DMS 273 (cell line): ENCODE measurements around the gene PLCB1.

Experiments
- DNase-seq: peaks from one replicate; lab custom pipeline; 2025; ENCODE audit not compliant: unreplicated experiment; lab: John Stamatoyannopoulos, UW

Gene PLCB1

DNA sequence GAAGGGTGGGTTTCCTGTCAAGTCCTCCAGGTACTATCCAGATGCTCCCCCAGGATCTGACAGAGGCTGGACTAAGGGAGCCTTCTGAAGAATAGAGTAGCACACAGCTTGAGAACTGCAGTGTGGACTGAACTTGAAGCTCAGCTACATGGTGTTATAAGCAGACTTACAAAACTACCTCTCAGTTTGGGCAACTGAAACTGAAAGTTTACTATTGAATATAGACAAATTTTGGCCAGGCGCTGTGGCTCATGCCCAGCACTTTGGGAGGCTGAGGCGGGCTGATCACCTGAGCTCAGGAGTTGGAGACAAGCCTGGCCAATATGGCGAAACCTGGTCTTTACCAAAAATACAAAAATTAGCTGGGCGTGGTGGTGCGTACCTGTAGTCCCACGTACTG lies 348.5 kb downstream of the PLCB1 start:
- no peak for DNase-seq

GRCh38 chr20:8487696-8488095 lies 355.6 kb downstream of the PLCB1 start:
- no peak for DNase-seq

DNA sequence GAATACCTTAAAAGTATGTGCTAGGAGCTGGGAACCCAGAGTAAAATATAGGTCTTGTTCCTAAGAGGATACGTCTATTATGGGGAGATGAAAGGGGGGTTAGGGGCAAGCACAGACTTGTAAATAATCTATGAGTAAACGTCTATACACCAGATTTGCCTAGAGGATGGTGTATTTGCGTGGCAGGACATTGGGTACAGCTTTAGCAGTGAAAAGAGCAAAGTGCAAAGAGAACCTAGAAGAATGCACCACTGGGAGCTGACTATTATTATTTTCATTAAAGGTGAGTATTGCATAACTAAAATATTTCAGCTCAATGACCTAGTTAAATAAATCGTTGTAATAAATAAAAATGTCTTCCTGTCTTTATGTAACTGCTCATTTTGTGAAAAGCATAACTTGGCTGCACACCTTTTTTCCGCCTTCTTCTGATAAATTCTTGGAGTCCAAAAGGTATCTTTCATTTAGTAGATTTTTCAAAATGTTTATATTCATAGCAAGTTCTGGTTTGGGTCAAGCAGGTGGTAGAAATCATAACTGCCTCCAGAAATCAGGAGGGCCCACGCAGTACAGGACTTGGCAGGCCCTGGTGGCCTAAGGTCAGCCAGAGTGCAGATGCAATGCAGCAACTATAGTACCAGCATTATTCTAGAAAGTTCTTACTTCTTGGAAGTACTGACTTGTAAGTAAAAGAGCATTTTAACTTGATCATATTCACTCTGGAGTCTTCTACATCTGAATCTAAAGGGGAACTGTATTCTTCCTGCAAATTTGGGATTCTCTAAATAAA lies 357.2 kb downstream of the PLCB1 start:
- no peak for DNase-seq

DNA sequence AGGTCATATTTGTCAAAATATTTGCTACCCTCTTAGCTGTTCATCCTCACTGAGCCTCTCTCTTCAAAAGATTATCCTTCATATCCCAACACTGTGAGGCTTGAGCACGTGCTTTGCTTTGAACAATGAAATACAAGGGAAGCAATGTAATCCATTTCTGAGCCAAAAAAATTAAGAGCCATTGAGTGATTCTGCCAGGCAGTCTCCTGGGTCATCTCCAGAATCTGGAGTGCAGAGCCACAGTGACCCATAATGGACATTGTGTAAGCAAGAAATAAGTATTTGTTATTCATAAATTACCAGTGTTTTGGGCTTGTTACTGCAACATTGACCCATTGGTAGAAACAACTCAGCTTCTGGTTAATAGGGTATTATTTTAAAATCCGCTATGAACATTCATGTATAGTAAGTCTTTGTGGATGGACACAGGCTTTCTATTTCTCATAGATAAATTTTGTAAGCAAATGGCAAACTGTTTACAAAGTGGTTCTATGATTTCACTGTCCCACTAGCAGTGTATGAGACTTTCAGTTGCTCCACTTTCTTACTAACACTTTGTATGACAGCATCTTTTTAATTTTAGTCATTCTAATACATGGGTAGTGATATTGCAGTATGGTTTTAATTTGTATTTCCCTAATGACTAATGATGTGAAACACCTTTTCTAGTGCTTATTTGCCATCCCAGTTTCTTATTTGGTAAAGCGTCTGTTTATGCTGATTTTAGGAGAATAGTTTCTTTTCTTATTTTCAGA lies 358.2 kb downstream of the PLCB1 start:
- DNase-seq: no peak

GRCh38 chr20:8492173-8492572 lies 360.1 kb downstream of the PLCB1 start:
- DNase-seq: no peak

GRCh38 chr20:8498571-8498970 lies 366.5 kb downstream of the PLCB1 start:
- DNase-seq: no peak

GRCh38 chr20:8504030-8504429 lies 372.0 kb downstream of the PLCB1 start:
- no peak for DNase-seq

DNA sequence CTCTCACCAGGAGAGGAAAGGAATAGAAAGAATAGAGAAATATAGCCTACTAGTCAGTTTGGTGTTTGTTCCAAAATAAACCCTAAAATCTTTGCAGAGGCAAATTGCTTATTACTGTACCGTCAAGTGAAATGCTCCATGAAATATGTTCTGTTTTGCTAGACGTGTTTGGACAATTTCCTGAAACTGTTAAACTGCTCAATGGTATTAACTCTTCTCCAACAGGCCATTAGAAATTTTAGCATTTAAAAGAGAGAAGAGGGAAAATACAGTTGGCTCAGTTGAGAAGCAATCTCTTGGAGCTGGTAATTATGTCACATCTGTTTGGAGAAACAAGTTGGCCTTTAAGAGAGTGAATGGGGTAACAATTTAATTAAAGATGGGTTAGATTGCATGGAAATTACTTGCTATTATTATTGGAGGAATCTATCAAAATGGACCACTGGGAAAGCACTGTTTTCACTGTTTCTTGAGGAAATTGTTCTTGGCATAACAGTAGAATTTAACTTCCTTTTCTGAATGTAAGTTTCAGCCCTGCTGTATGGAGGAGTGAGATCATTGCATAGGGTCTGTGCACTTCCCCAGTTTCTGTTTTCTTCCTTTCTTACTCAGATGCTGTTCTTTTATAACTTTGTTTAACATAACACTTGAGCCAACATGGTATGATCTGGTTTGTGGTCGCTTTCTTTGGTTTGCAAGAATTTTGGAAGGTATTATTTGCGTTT lies 373.6 kb downstream of the PLCB1 start:
- DNase-seq: peak; percentile 18

GRCh38 chr20:8507231-8507630 lies 375.2 kb downstream of the PLCB1 start:
- DNase-seq: no peak

- DNase-seq: peak; percentile 32
Measured at GRCh38 chr20:8509809-8510208, 377.7 kb downstream of the PLCB1 start.

DNA sequence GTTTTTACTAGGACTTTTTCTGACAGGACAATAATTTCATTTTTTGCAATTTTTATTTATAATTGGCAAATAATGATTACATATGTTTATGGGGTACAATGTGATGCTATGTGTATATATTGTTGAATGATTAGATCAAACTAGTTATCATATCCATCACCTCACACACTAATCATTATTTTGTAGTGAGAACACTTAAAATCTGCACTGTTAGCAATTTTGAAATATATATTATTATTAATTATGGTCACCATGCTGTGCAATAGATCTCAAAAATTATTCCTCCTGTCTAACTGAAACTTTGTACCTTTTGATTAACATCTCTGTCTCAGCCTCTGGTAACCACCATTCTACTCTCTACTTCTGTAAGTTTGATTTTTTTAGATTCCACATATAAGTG lies 378.7 kb downstream of the PLCB1 start:
- no peak for DNase-seq

DNA sequence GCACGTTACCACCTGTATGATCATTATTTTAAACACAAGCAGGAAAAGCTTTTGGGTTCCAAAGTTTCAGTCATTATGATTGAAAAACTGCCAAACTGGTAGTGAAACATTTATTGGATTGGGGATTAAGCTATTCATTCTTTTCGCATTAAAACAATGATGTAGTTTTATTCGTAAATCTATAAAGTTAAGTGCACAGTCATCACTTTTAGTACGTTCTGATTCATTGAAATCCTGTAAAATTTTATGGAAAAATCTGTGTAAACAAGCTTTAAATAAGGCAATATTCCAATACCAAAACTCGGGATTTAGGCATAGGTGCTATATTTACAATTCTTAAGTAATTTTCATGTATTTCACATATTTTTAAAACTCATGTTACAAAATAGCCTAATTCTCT lies 379.9 kb downstream of the PLCB1 start:
- DNase-seq: no peak

DNA sequence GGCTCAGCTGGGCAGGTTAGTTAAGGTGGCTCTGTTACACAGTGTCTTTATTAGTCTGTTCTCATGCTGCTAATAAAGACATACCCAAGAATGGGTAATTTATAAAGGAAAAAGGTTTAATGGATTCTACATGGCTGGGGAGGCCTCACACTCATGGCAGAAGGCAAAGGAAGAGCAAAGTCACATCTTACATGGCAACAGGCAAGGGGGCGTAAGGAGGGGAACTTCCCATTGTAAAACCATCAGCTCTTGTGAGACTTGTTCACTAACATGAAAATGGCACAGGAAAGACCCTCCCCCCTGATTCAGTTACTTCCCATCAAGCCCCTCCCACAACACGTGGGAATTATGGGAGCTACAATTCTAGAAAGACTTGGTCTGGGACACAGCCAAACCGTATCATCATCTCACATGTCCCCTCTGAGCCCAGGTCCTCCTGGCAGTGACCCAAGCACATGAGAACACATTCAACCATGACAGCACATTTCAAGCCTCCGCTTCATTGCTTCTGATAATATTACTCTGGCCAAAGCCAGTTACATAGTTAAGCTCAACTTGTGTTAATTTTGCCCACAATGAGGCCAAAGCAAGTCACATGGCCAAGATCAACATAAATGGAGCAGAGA lies 383.9 kb downstream of the PLCB1 start:
- peak; percentile 30 for DNase-seq

- no peak for DNase-seq
Measured at GRCh38 chr20:8518878-8519277, 386.8 kb downstream of the PLCB1 start.

GRCh38 chr20:8519887-8520286 lies 387.8 kb downstream of the PLCB1 start:
- DNase-seq: no peak

- DNase-seq: no peak
Measured at GRCh38 chr20:8522168-8522567, 390.1 kb downstream of the PLCB1 start.

GRCh38 chr20:8523684-8524083 lies 391.6 kb downstream of the PLCB1 start:
- DNase-seq: peak; percentile 56

DNA sequence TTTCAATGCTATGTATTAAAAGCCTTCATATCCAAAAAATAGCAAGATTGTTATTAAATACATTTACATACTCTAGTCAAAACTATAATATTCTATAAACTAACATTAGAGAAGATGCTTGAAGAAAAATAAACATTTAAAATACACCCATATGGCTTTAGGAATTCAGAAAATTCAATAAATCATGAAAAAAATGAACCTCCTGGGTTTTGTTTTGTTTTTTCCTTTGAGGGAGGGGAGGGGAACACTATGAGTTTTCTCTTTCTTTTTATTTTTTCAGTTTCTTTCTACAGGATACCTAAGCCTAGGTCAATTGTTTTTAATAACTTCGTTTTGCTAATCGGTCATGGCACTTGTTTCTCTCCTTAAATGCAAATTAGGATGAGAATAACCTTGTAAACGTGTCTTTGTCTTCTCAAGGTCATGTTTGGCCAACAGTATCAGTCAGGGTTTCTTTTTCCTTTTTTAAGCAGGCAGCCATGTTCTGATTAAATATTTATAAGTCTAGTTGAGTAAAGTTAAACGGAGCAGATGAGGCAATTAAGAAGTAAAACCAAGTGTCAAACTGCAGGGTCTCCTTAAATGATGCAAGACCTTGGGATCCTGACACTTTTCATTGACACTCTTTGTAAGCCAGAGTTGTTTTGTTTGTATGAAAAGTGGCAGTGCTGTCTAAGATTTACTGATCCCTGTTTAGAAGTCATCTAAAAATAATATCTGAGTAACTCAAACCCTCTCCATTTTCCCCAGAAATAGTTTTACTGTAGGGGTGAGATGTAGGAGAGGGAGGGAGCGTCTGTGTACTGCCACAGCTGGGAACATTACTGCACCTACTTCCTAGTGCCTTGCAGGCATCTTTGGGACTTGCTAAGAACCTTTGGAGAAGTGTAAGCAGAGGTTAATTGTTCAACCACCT lies 392.3 kb downstream of the PLCB1 start:
- peak; percentile 55 for DNase-seq

DNA sequence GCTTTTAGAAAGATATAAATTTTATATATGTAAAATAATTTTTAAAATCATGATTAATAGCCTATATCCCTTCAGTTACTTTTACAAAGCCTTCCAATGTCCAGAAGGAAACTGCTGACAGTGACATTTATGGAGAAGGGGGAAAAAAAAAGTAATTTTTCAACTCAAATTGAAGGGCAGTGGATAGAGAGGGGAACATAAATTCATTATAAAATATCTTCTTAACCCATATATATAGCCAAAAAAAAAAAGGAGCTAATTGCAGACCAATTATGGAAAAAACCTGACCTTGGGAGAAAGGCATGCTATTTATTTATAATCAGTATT lies 392.9 kb downstream of the PLCB1 start:
- no peak for DNase-seq

DNA sequence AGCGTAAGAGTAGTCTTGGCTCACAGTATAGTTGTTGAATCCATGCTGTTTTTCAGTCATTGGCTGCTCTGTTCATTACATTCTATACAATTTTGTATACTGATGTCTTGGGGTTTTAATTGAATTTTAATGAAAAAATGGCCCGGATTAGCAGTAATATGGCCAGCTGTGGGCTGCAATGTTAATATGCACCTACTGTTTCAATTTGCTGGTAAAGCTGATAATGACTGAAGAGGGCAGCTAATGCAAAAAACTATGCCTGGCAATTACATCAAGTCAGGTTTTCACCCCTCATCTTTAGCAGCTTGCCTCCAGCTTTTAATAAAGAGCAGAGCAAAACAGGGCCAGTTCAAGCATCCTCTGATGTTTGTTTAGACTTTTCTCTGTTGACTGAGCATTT lies 394.5 kb downstream of the PLCB1 start:
- no peak for DNase-seq
